ENCODE measurements around the gene EPG5. TPM values are rescaled to one million over a fixed set of nuclear protein-coding genes. Genes with fewer than 3 reads are reported as not detected.
A peak's percentile ranks its signal among the peaks of the same experiment; 100 is the strongest.
"Not testable (repeated sequence)": the region's sequence is repeated elsewhere in the genome, so short reads cannot be mapped to it uniquely, and the experiment has no call there.

Gene EPG5
- total and polyA plus RNA-seq, 12 donors = 6.5 to 26.3 (median 20.4) TPM

- intact Hi-C loops (cut with DNase I) = loop anchor here in 7 of 10 donors (5.0 to 10.0 kb wide), 5 partner anchors 48 to 312 kb away; partner anchors contain the start of gene PSTPIP2 (in 2 of the 7)
Observed at GRCh38 chr18:45976974-45977373, 9.8 kb upstream of the EPG5 start.

DNA sequence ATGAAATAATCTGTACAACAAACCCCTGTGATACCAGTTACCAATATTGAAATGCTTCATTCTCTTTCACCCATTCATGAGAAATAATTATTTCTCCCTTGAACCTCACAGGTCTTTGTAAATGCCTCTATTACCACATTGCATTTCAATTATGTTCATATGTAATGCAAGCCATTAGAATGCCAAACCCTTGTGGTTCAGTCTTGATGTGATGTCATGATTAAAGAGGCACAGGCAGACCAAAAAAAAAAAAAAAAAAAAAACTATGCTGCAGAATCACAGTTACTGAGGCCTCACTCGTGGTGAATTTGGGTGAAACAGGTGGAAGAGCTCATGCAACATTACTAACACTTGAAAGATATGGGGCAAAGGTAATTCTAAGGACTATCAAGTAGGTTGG lies 9.4 kb upstream of the EPG5 start:
- Histone ChIP-seq H3K4me3 (no peak overlapping the region), H3K9me3 (no peaks in the 10 kb centered on the region), H3K4me1 (peaks cover 0 to 19% (median 0%) of the 10 kb centered on the region in 9 donors), H3K36me3 (no peaks in the 10 kb centered on the region), H3K27me3 (no peaks in the 10 kb centered on the region), H3K27ac (no peak overlapping the region)
- TF ChIP-seq, protein P1, sequence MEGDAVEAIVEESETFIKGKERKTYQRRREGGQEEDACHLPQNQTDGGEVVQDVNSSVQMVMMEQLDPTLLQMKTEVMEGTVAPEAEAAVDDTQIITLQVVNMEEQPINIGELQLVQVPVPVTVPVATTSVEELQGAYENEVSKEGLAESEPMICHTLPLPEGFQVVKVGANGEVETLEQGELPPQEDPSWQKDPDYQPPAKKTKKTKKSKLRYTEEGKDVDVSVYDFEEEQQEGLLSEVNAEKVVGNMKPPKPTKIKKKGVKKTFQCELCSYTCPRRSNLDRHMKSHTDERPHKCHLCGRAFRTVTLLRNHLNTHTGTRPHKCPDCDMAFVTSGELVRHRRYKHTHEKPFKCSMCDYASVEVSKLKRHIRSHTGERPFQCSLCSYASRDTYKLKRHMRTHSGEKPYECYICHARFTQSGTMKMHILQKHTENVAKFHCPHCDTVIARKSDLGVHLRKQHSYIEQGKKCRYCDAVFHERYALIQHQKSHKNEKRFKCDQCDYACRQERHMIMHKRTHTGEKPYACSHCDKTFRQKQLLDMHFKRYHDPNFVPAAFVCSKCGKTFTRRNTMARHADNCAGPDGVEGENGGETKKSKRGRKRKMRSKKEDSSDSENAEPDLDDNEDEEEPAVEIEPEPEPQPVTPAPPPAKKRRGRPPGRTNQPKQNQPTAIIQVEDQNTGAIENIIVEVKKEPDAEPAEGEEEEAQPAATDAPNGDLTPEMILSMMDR (IDR thresholded peaks at IDR 0.05) = no peak
- intact Hi-C loops (cut with DNase I) = loop anchor here in 7 of 10 donors (5.0 to 10.0 kb wide), 5 partner anchors 48 to 312 kb away; partner anchors contain the start of gene PSTPIP2 (in 2 of the 7)
- DNase-seq (no peak), ATAC-seq (no peak)
- WGBS, 2 donors = 20 to 40% methylated on average over 1 of the region's 1 CpG

More at GRCh38 chr18:45976974-45977373, 9.8 kb upstream of the EPG5 start:
- TF ChIP-seq, protein P1 (IDR thresholded peaks at IDR 0.05) = no peak
- WGBS, 2 donors = 80 to 82% methylated on average over 5 of the region's 5 CpGs
- ATAC-seq (no peak), DNase-seq (no peak)
- Histone ChIP-seq H3K9me3 (no peaks in the 10 kb centered on the region), H3K36me3 (no peaks in the 10 kb centered on the region), H3K27me3 (no peaks in the 10 kb centered on the region), H3K4me3 (no peak overlapping the region), H3K4me1 (peaks cover 0 to 23% (median 0%) of the 10 kb centered on the region in 9 donors), H3K27ac (no peak overlapping the region)

DNA sequence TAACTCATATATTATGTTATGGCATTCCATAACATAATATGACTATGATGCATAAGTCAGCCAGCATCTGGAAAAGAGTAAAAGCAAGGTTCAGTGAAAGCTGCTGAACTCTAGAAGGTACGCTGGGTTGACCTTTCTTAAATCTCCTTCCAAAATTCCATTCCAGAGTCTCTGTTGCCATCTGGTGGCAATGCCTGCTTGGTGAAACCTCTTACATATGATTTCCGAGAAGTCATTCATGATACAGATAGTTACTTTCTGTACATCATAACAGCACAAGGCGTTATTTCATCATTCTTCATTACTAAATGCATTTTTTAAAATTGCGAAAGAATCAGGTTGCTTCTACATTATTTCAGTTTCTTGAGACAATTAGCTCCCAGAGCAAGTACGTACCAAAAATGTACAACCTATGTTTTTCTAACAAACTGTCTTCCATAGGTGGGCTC lies 7.0 kb upstream of the EPG5 start:
- 27 to 35% methylated on average over 5 of the region's 5 CpGs for WGBS, 2 donors
- no peaks in the 10 kb centered on the region for H3K27me3 ChIP-seq
- H3K4me1 ChIP-seq = peaks cover 0 to 12% (median 0%) of the 10 kb centered on the region in 9 donors
- H3K36me3 ChIP-seq = no peaks in the 10 kb centered on the region
- H3K27ac ChIP-seq = peak overlapping the region in 1 of 10 donors; percentile 54
- intact Hi-C loops (cut with DNase I) = loop anchor here in 9 of 10 donors (2.0 to 10.0 kb wide), 7 partner anchors 51 to 309 kb away; partner anchors contain the start of gene PSTPIP2 (in 1 of the 9)
- H3K9me3 ChIP-seq = no peaks in the 10 kb centered on the region
- TF ChIP-seq, protein P1 (IDR thresholded peaks at IDR 0.05) = peak; percentile 20 to 79 (median 71)
- ATAC-seq (peak; percentile 58 to 81 (median 70)), DNase-seq (peak in 1 of 2 donors; percentile 66)
- no peak overlapping the region for H3K4me3 ChIP-seq

DNA sequence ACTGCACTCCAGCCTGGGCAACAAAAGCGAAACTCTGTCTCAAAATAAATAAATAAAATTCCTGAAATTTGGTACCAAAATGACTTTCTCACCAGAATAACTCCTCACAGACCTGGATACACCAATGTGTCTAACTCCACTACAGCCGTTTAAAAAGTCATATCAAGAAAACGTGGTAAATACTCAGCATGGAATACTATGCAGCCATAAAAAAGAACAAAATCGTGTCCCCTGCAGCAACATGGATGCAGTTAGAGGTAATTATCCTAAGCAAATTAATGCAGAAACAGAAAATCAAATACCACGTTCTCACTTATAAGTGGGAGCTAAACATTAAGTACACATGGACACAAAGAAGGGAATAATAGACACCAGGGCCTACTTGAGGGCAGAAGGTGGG lies 2.2 kb downstream of the EPG5 start:
- not testable (repeated sequence) for ATAC-seq, H3K27me3 ChIP-seq, H3K9me3 ChIP-seq, H3K4me3 ChIP-seq, DNase-seq, H3K27ac ChIP-seq
- H3K36me3 ChIP-seq = peaks cover 0 to 28% (median 0%) of the 10 kb centered on the region in 9 donors
- H3K4me1 ChIP-seq = peaks cover 0 to 46% (median 31%) of the 10 kb centered on the region in 9 donors
- intact Hi-C loops (cut with DNase I) = loop anchor here in 4 of 10 donors (5.0 to 10.0 kb wide), 2 partner anchors 107 to 110 kb away; partner anchors contain the start of gene PSTPIP2 (in 4 of the 4)
- 95 to 98% methylated on average over 5 of the region's 5 CpGs for WGBS, 2 donors

- no peaks in the 10 kb centered on the region for H3K27me3 ChIP-seq
- peak overlapping the region in 2 of 10 donors; percentile 26 to 32 for H3K27ac ChIP-seq
- WGBS, 2 donors = 75 to 78% methylated on average over 5 of the region's 5 CpGs
- TF ChIP-seq, protein P1 (IDR thresholded peaks at IDR 0.05) = no peak
- DNase-seq = no peak
- no peak overlapping the region for H3K4me3 ChIP-seq
- intact Hi-C loops (cut with DNase I) = loop anchor here in 3 of 10 donors (10.0 kb wide), 1 partner anchor 112 kb away; the partner anchor contains the start of gene PSTPIP2 (in 3 of the 3)
- ATAC-seq = no peak
- H3K36me3 ChIP-seq = peaks cover 0 to 28% (median 0%) of the 10 kb centered on the region in 9 donors
- peaks cover 0 to 54% (median 31%) of the 10 kb centered on the region in 9 donors for H3K4me1 ChIP-seq
- no peaks in the 10 kb centered on the region for H3K9me3 ChIP-seq
Observed at GRCh38 chr18:45962866-45963265, 4.3 kb downstream of the EPG5 start.

Measured in heart right ventricle (tissue), 16 donors.